ENCODE data around the gene CNTNAP2.

The CNTNAP2 gene

GRCh38 chr7:146378196-146378595 is 261.6 kb downstream of the CNTNAP2 start:
- no peak for TF ChIP-seq CTCF (IDR thresholded peaks at IDR 0.05; ENCODE audit: low read depth, low read length)
- no peak overlapping the region for H3K4me3 ChIP-seq (ENCODE audit: low read depth, low read length)

- H3K4me3 ChIP-seq (ENCODE audit: low read depth, low read length), result no peak overlapping the region
- TF ChIP-seq CTCF (IDR thresholded peaks at IDR 0.05; ENCODE audit: low read depth, low read length), result no peak
These were observed 270.5 kb downstream of the CNTNAP2 start for GRCh38 chr7:146387140-146387539.

- no peak for TF ChIP-seq CTCF (IDR thresholded peaks at IDR 0.05; ENCODE audit: low read depth, low read length)
These were observed 272.3 kb downstream of the CNTNAP2 start for GRCh38 chr7:146388928-146389327.

GRCh38 chr7:146393346-146393745 is 276.7 kb downstream of the CNTNAP2 start:
- H3K4me3 ChIP-seq (ENCODE audit: low read depth, low read length), result no peak overlapping the region
- TF ChIP-seq CTCF (IDR thresholded peaks at IDR 0.05; ENCODE audit: low read depth, low read length), result no peak

More at GRCh38 chr7:146388928-146389327, 272.3 kb downstream of the CNTNAP2 start:
- no peak overlapping the region for H3K4me3 ChIP-seq (ENCODE audit: low read depth, low read length)

DNA sequence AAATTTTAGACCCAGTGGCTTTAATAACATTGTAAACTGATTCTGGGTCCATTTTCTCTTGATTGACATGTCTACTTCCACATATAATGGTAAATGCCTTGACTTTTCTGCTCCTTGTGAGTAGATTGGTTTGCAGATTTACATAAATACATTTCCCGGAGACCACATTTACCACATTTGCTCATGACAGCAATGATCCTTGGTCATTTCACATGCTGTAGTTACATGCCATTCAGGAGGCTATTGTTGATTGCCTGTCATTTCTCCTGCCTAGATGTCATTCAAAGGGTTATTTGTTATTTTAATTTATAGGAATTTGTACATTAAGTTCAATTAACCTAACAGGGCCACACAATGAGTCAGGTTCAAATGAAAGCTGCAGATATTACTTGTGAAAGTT is 280.5 kb downstream of the CNTNAP2 start:
- no peak for TF ChIP-seq CTCF (IDR thresholded peaks at IDR 0.05; ENCODE audit: low read depth, low read length)
- H3K4me3 ChIP-seq (ENCODE audit: low read depth, low read length), result no peak overlapping the region

GRCh38 chr7:146401939-146402338 is 285.3 kb downstream of the CNTNAP2 start:
- H3K4me3 ChIP-seq (ENCODE audit: low read depth, low read length), result no peak overlapping the region
- TF ChIP-seq CTCF (IDR thresholded peaks at IDR 0.05; ENCODE audit: low read depth, low read length), result no peak

DNA sequence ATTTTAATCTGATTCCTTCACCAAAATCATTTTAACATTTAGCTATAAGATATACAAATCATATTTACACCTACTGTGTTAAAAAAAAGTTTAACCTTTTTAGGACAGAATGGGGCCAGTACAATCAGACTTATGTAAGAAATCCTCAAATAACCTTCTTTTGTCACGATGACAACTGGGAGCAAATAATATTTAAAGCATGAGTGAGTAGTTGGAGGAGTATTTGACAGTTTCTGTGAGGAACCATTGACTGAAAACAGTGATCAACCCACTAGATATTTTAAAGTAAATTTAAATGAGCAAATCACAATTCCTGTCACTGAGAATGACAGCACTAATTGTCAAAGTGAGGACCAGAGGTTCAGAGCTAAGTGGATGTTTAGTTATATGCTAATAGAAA is 289.1 kb downstream of the CNTNAP2 start:
- no peak for TF ChIP-seq CTCF (IDR thresholded peaks at IDR 0.05; ENCODE audit: low read depth, low read length)
- H3K4me3 ChIP-seq (ENCODE audit: low read depth, low read length), result no peak overlapping the region

Measured in WI38 (cell line).